Endothelial cell of umbilical vein (primary cell): ENCODE measurements around the gene FAM114A2. TPM values are rescaled to one million over a fixed set of nuclear protein-coding genes. Genes with fewer than 3 reads are reported as not detected.

Experiments
- BruUV-seq: library from RNA; stranded (reverse); fragments of 400-500 nt; replicated peaks from 2 replicates; lab custom pipeline; 2021; lab: Mats Ljungman, UMichigan
- CTCF ChIA-PET: fragments of 300-600, 350-600 bp; sonication (Branson Sonifier 250); formaldehyde crosslinking; loops from one replicate; lab custom pipeline; 2021; ENCODE audit warnings: antibody characterized with exemption, inconsistent platforms; lab: Charles Lee
- POLR2A ChIA-PET: fragments of 300-600, 350-600 bp; sonication (Branson Sonifier 250); formaldehyde crosslinking; loops from one replicate; lab custom pipeline; 2021; ENCODE audit warnings: antibody characterized with exemption, inconsistent platforms; lab: Charles Lee
- DNase-seq: peaks from one replicate; pipeline ENCODE4 v3.0.0-alpha.2; 2011; ENCODE audit warnings: low read depth, low spot score
- FAIRE-seq: peaks from 2 replicates; lab custom pipeline; 2011; peaks lifted over from hg19 to GRCh38; lab: Jason Lieb, UNC
- H2AFZ ChIP-seq: 2 replicates; pipeline ENCODE4 v1.6.0; 2012; ENCODE audit warnings: low read depth, low read length, control low read depth, inconsistent platforms
- H3K27ac ChIP-seq: 2 replicates; pipeline ENCODE4 v1.5.1; 2011; ENCODE audit warnings: low read depth, mild to moderate bottlenecking, control low read depth, low read length, moderate library complexity; ENCODE audit not compliant: insufficient read depth
- H3K27me3 ChIP-seq, 2 experiments: 2 replicates each; pipeline versions ENCODE4 v1.6.0 to v1.6.1; 2011; ENCODE audit warnings: low read length in 2 of 2, mixed read lengths in 1 of 2; ENCODE audit not compliant: control insufficient read depth in 2 of 2, insufficient read depth in 2 of 2
- H3K36me3 ChIP-seq, 2 experiments: 2 replicates in 1 of 2; 3 replicates in 1 of 2; pipeline ENCODE4 v1.5.1; 2011; ENCODE audit warnings: low read length in 2 of 2, mild to moderate bottlenecking in 1 of 2, moderate library complexity in 1 of 2; ENCODE audit not compliant: control insufficient read depth in 2 of 2, insufficient read depth in 2 of 2; ENCODE audit errors: extremely low read depth in 1 of 2
- H3K4me1 ChIP-seq: 3 replicates; pipeline ENCODE4 v1.5.1; 2011; ENCODE audit warnings: mild to moderate bottlenecking, low read length; ENCODE audit not compliant: control insufficient read depth, insufficient read depth; ENCODE audit errors: extremely low read depth
- H3K4me2 ChIP-seq: 2 replicates; pipeline ENCODE4 v1.6.1; 2011; ENCODE audit warnings: low read length, control low read depth, mixed read lengths; ENCODE audit not compliant: insufficient read depth
- H3K4me3 ChIP-seq, 3 experiments: fragments of 200-600 bp in 1 of 3; sonication (generic), shearing (Covaris generic) in 1 of 3; replicated peaks in 1 of 3; 2 replicates each; pipeline ENCODE4 v1.5.1; 2011 to 2016; ENCODE audit warnings: control low read depth in 3 of 3, low read length in 3 of 3, mild to moderate bottlenecking in 2 of 3, inconsistent platforms in 1 of 3, low read depth in 1 of 3, moderate library complexity in 1 of 3; ENCODE audit not compliant: insufficient read depth in 1 of 3
- H3K79me2 ChIP-seq: 2 replicates; pipeline ENCODE4 v1.6.0; 2012; ENCODE audit warnings: low read length, inconsistent platforms; ENCODE audit not compliant: control insufficient read depth, insufficient read depth
- H3K9ac ChIP-seq: replicated peaks from 2 replicates; pipeline ENCODE3; 2011; ENCODE audit warnings: low read length, control low read depth; ENCODE audit not compliant: insufficient read depth; ENCODE audit errors: extremely low read depth
- H3K9me1 ChIP-seq: replicated peaks from 3 replicates; pipeline ENCODE4 v1.6.0; 2011; ENCODE audit warnings: mild to moderate bottlenecking, low read length; ENCODE audit not compliant: control insufficient read depth, insufficient read depth; ENCODE audit errors: extremely low read depth
- H3K9me3 ChIP-seq: replicated peaks from 2 replicates; pipeline ENCODE4 v1.5.1; 2012; ENCODE audit warnings: low read length, inconsistent platforms; ENCODE audit not compliant: control insufficient read depth, insufficient read depth
- H4K20me1 ChIP-seq: replicated peaks from 2 replicates; pipeline ENCODE3; 2011; ENCODE audit warnings: mild to moderate bottlenecking, low read length; ENCODE audit not compliant: control insufficient read depth, insufficient read depth; ENCODE audit errors: extremely low read depth
- CTCF ChIP-seq, 2 donors: IDR thresholded peaks; 1 replicate in 1 of 2; 2 replicates in 1 of 2; pipeline ENCODE4 v1.5.1; 2011; ENCODE audit warnings: low read length in 2 of 2, mild to moderate bottlenecking in 2 of 2, moderate library complexity in 2 of 2, control low read depth in 1 of 2, inconsistent platforms in 1 of 2, low read depth in 1 of 2; ENCODE audit not compliant: insufficient read depth in 1 of 2; ENCODE audit errors: extremely low read depth in 1 of 2
- EZH2 ChIP-seq: IDR thresholded peaks from 2 replicates; pipeline ENCODE4 v1.6.1; 2012; ENCODE audit warnings: borderline replicate concordance, low read depth, mild to moderate bottlenecking, moderate library complexity, low read length, inconsistent platforms; ENCODE audit not compliant: severe bottlenecking
- GATA2 ChIP-seq: IDR thresholded peaks from 2 replicates; pipeline ENCODE4 v1.7.0; 2011; ENCODE audit warnings: low read depth, mild to moderate bottlenecking, moderate library complexity, mixed read lengths, low read length; ENCODE audit not compliant: insufficient read length, insufficient read depth
- JUN ChIP-seq: IDR thresholded peaks from 2 replicates; pipeline ENCODE4 v1.6.1; 2011; ENCODE audit warnings: borderline replicate concordance, low read depth; ENCODE audit not compliant: insufficient read length, insufficient read depth
- MAX ChIP-seq: IDR thresholded peaks from 2 replicates; pipeline ENCODE4 v1.6.1; 2011; ENCODE audit not compliant: insufficient read depth, insufficient read length
- dilution Hi-C: fragments of 300-500 bp; cut with MboI; formaldehyde crosslinking; loops from one replicate; pipeline ENCODE4 v1.15.0; 2019; ENCODE audit warnings: low sequenced_read_pairs; ENCODE audit not compliant: extremely low pct_ligation_motif_present
- intact Hi-C: fragments of 100-400 bp; cut with micrococcal nuclease; formaldehyde crosslinking; loops from one replicate; pipeline ENCODE4 v1.10.0; 2022
- polyA plus RNA-seq, 4 experiments: library from polyadenylated mRNA; depleted of rRNA in 3 of 4; stranded (reverse) in 3 of 4; unstranded in 1 of 4; fragments of >200 nt; gene quantifications; 2 replicates each; pipeline versions ENCODE4 v1.2.1 to v1.2.3, GENCODE V29; 2011 to 2012; ENCODE audit warnings: missing spikeins in 1 of 4
- total RNA-seq: library from RNA; stranded (reverse); gene quantifications from 2 replicates; pipeline ENCODE4 v1.2.3, GENCODE V29; 2021

FAM114A2 gene
- total and polyA plus RNA-seq, 2 donors (not counting 3 experiments of a cell fraction or from before 2014, with no cell fraction given) = 9.6 to 31.3 TPM

DNA sequence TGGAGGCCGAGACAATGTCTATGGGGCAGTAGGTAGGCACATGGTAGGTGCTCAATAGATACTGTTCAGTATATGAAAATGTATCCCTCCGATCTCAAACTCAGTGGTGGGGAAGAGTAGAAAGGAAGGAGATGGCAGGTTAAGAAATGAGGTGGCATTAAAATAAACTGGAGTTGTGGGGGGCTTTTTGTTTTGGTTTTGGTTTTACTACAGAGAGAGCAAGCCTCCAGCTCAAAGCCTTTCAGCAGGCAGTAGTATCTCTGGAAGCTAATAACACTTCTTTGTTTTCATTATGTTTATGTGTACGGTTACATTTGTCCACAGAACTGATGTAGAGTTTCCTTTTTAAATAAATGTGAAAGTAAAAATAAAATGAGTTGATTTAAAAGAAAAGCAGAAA, 8.6 kb upstream of the FAM114A2 start:
- H3K27me3 ChIP-seq = no peaks in the 10 kb centered on the region
- POLR2A ChIA-PET = no interaction called here
- no peak overlapping the region for H3K4me2 ChIP-seq
- DNase-seq (no peak), FAIRE-seq (no peak)
- no peak overlapping the region for H3K27ac ChIP-seq
- H3K4me3 ChIP-seq = no peak overlapping the region
- no peaks in the 10 kb centered on the region for H3K9me1 ChIP-seq
- peaks cover 0 to 4% of the 10 kb centered on the region in 2 experiments for H3K36me3 ChIP-seq
- TF ChIP-seq JUN (no peak), EZH2 (no peak), GATA2 (no peak), CTCF (IDR thresholded peaks at IDR 0.05; ENCODE audit: extremely low read depth in 1 of 2, insufficient read depth in 1 of 2, low read depth in 1 of 2, low read length in 2 of 2) (no peak), MAX (no peak)
- H2AFZ ChIP-seq = no peak overlapping the region
- H3K4me1 ChIP-seq = peaks cover 12% of the 10 kb centered on the region
- H3K9ac ChIP-seq = no peak overlapping the region
- H3K79me2 ChIP-seq = peaks cover 32% of the 10 kb centered on the region
- no TSS peak for BruUV-seq
- H3K9me3 ChIP-seq = no peaks in the 10 kb centered on the region
- intact Hi-C loops = loop anchor here (10.0 kb wide), 1 partner anchor 707 kb away; the partner anchor contains the start of gene LARP1
- CTCF ChIA-PET = no interaction called here
- peaks cover 8% of the 10 kb centered on the region for H4K20me1 ChIP-seq
- dilution Hi-C loops = no loop called here
